NCI-H748 (cell line): ENCODE measurements around the gene GMDS.

Source experiments
- DNase-seq: peaks from one replicate; lab custom pipeline; 2025; ENCODE audit not compliant: unreplicated experiment; lab: John Stamatoyannopoulos, UW

Gene GMDS

GRCh38 chr6:1667012-1667804, 578.2 kb downstream of the GMDS start:
- DNase-seq, result no peak

DNA sequence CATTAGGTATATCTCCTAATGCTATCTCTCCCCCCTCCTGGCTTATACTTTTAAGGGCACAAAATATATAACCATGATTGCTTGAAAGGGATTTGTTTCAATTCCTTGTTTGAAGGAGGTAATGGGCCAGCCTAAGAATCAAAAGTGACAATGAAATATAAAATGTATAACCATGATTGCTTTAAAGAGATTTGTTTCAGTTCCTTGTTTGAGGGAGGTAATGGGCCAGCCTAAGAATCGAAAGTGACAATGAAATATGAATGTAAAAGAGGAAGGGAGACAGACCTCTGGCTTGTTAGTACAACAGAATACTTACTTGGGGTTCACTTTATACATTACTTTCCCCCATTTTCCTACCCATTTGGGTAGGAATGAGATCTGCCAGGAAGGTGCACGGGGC, 580.2 kb downstream of the GMDS start:
- DNase-seq, result no peak

- DNase-seq, result no peak
Observed at GRCh38 chr6:1664329-1664728, 581.1 kb downstream of the GMDS start.

DNA sequence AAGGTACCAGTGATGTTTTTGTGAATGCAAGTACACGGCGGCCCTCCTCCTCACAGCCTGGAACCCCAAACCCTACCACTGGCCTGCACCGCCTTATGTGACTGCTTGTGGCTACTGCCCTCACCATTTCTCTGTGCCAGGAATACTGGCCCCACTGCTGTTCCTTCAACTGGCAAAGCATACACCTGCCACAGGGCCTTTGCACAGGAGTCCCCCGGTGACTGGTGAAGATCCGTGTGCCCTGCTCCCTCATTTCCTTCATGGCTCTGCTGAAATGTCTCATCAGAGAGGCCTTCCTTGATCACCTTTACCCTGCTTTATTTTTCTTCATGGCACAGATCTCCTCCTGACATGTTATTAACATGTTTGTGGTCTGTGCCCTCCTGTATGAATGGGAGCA, 581.9 kb downstream of the GMDS start:
- DNase-seq, result no peak

DNA sequence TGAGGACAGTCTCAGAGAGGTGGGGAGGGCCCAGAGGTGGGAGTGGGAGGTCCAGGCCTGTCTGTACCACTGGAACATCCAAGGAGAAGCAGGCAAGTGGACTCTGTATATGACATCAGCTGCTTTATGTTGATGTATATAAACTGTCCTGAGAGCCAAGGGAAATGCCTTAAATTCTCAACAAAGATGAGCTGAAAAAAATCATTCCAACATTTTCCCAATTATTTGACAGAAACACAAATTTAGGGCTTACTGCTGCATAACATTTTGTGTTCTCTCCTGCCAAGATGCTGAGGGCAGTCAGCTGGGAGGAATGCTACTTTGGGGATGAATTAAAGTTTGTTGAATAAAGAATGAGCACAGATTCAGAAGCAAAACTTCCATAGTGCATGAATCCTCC, 582.9 kb downstream of the GMDS start:
- DNase-seq, result no peak

- DNase-seq, result no peak
Observed at GRCh38 chr6:1659816-1660215, 585.6 kb downstream of the GMDS start.

GRCh38 chr6:1658212-1659005, 587.0 kb downstream of the GMDS start:
- DNase-seq, result no peak

DNA sequence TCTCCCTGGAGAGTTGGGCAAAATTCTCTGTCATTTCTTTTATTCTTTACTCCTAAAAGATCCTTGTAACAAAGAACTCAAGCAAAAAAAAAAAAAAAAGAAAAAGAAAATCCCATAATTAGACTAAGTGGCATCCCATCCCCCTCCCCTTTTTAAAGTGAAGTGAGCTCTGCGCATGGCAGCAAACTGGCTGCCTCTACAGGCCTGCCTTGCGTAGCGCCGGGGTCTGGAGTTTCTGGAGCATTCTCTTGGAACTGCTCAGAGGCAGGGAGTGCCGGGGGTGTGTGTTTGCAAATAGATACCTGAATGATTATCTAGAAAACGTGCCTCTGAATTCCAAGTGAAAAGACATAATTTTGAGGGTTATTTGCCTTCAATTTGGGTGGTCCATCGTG, 587.6 kb downstream of the GMDS start:
- DNase-seq, result no peak

GRCh38 chr6:1657116-1657770, 588.2 kb downstream of the GMDS start:
- no peak for DNase-seq

- DNase-seq, result no peak
Observed at GRCh38 chr6:1654054-1654453, 591.4 kb downstream of the GMDS start.

GRCh38 chr6:1652842-1653241, 592.6 kb downstream of the GMDS start:
- DNase-seq, result no peak

- DNase-seq, result no peak
Observed at GRCh38 chr6:1651362-1651761, 594.0 kb downstream of the GMDS start.

DNA sequence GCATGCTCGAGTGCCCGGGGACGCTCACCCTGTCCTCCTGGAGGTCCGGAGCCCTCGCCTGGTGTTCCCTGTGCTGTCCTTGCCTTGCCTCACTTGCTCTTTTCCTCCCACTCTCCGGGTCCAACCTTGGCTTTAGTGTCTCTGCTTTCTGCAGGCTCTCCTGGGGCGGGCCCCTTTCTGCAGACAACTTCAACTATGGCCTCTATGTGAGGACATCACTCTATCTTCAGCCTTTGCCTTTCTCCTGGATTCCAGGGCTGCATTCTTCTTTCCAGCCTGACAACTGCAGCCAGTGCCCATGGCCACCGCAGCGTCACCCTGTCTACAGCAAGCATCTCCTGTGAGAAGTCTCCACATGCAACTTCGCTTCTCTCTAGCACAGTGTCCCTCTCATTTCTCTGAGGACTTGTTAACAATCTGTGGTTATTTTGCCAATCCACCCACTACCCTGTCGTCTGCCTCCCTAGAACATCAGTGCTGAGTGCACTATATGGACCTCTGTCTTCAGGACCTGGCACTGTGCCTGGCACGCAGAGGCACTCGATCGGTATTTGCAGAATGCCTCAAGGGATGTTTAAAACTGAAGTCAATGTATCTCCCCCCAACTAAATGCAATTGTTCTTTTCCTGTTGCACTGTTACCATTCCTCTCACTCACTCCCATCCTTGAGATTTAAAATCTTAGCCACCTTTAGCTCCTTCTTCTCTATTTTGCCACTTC, 599.8 kb downstream of the GMDS start:
- no peak for DNase-seq

DNA sequence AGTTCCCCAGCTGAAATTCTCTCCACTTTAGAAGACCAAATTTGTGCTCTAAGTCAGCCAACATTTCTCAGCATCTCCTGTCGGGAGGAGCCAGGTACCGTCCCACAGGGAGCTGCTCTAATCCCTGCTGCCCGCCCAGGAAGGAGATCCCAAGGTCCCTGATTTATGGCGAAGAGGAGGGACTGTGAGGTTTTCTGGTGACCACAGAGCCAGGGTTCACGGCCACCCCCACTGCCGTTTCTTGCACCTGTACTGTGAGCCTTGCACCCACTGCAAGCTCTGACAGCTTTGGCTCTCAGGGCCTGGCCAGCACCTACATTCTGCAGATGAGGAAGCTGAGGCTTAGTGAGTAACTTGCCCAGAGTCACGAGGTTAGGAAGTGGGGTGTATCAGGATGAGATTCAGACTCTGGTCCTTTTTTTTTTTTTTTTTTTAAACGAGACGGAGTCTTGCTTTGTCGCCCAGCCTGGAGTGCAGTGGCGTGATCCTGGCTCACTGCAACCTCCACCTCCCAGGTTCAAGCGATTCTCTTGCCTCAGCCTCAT, 600.8 kb downstream of the GMDS start:
- DNase-seq, result no peak

DNA sequence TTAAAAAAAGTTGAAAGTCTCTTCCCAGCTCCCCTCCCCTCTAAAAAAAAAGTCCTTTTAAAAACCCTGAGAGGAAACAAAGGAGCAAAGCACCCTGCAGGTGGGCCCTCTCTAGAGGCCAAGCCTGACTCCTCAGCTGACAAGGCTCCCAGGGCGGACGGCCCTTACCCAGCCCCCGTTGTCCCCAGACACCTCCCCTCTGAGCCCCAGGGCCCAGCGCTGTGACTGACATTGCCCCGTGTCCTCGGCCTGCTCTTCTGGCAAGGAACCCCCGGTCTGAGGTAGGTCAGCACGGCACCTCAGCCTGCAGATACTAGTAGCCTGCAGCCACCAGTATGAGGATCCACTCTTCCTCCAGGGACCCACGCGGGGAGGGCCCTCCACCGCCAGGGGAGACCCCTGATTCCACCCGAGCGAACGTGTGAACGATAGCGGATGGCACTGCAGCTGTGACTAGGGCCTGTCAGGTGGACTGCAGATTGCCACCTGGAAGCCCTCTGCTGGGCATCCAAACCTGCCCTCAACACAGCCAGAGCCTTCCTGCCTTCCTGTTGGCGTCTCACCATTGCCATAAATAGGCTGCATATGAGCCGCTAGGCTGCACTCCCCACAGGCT, 601.5 kb downstream of the GMDS start:
- no peak for DNase-seq

- no peak for DNase-seq
Observed at GRCh38 chr6:1643111-1643510, 602.3 kb downstream of the GMDS start.

DNA sequence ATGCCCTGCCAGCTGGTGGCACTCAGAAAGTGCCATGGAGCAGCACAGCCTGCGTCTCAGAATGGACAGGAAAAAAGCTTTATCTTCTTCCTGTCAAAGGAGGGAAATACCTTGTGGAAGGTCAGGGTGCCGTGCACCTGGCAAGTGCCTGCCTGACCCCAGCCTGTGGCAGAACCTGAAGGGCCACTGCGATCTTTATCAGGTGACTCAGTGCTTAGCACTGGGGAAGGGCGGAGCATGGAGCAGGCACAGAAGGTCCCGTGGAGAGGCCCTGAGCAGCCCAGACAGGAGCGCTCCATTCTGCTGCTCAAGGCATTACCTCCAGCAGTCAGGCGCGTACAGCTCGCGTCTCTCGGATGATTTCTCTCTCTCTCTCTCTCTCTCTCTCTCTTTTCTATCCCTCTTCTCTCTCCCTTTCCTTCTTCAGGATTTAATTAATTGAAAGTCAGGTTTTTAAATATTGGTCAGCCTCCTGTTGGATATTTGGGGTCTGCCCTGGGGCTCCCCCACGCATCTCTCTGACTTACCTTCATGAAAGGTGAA, 604.0 kb downstream of the GMDS start:
- DNase-seq, result no peak

DNA sequence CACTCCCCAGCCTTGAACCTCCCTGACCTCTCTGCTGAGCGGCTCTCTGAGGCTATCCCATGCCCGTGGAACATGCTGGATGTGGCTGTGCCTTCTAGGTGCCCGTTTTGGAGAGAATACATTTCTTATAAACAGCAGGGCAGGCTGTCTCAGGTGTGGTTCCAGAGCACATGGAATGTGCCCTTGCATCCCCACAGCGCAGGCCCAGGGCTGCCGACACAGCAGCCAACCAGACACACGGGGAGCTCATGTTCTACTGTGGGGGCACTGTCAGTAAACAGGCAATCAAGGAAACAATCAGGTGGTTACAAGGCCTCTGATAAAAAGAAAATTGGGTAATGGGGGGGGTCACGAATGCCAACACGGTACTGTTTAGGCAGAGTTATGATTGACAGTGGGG, 604.9 kb downstream of the GMDS start:
- DNase-seq, result no peak

GRCh38 chr6:1639430-1639829, 606.0 kb downstream of the GMDS start:
- DNase-seq, result no peak
